ENCODE results near the gene ZAP70.

The ZAP70 gene

GRCh38 chr2:97691166-97691565, 22.2 kb upstream of the ZAP70 start:
- no peak overlapping the region for H3K4me2 ChIP-seq (ENCODE audit: low read depth, low read length, poor library complexity, severe bottlenecking)
- no peak overlapping the region for H2AFZ ChIP-seq (ENCODE audit: low read length)
- H3K4me3 ChIP-seq (ENCODE audit: low read length, poor library complexity, severe bottlenecking) = no peak overlapping the region
- H4K20me1 ChIP-seq (ENCODE audit: insufficient read depth, low read length, poor library complexity, severe bottlenecking) = no peaks in the 10 kb centered on the region
- H3K27me3 ChIP-seq (ENCODE audit: insufficient read depth, low read length, poor library complexity, severe bottlenecking) = no peaks in the 10 kb centered on the region
- H3K4me1 ChIP-seq (ENCODE audit: insufficient read depth, low read length, poor library complexity, severe bottlenecking) = no peaks in the 10 kb centered on the region
- H3F3A ChIP-seq (ENCODE audit: low read depth) = no peaks in the 10 kb centered on the region
- no peaks in the 10 kb centered on the region for H3K36me3 ChIP-seq (ENCODE audit: insufficient read depth, low read length)
- H3K79me2 ChIP-seq (ENCODE audit: insufficient read depth, low read length) = no peaks in the 10 kb centered on the region
- no peaks in the 10 kb centered on the region for H3K9me2 ChIP-seq (replicated peaks; ENCODE audit: low read depth, low read length)
- TF ChIP-seq CTCF (conservative IDR thresholded peaks at IDR 0.05; ENCODE audit: low read length) (no peak), EZH2phosphoT487 (IDR thresholded peaks at IDR 0.05; ENCODE audit: borderline replicate concordance) (no peak)
- no peaks in the 10 kb centered on the region for H3K9me3 ChIP-seq (ENCODE audit: insufficient read depth, low read depth, low read length)
- H3K9ac ChIP-seq (ENCODE audit: low read depth, low read length, poor library complexity, severe bottlenecking) = no peak overlapping the region

DNA sequence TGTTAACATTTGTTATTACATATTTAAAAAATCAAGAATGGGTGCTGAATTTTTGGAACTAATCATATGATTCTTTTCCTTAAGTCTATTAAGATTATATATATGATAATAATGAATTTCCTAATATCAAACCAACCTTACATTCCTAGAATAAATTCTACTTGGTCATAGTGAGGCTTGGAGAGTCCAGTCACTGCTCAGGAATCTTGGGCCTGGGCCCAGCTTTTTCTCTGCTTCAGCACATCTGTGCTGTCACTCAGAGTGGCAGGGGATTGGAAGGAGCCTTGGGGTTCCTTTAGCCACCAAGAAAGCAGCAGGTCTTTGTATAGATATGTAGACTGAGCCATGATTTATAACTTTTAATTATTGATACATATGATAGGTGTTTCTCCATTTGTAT, 19.9 kb upstream of the ZAP70 start:
- Histone ChIP-seq H3K4me1 (ENCODE audit: insufficient read depth, low read length, poor library complexity, severe bottlenecking) (peaks cover 5% of the 10 kb centered on the region), H2AFZ (ENCODE audit: low read length) (no peak overlapping the region), H3K36me3 (ENCODE audit: insufficient read depth, low read length) (no peaks in the 10 kb centered on the region), H3F3A (ENCODE audit: low read depth) (no peaks in the 10 kb centered on the region), H3K9ac (ENCODE audit: low read depth, low read length, poor library complexity, severe bottlenecking) (no peak overlapping the region), H3K79me2 (ENCODE audit: insufficient read depth, low read length) (no peaks in the 10 kb centered on the region), H3K9me3 (ENCODE audit: insufficient read depth, low read depth, low read length) (no peaks in the 10 kb centered on the region), H3K4me3 (ENCODE audit: low read length, poor library complexity, severe bottlenecking) (no peak overlapping the region), H4K20me1 (ENCODE audit: insufficient read depth, low read length, poor library complexity, severe bottlenecking) (no peaks in the 10 kb centered on the region), H3K9me2 (replicated peaks; ENCODE audit: low read depth, low read length) (no peaks in the 10 kb centered on the region), H3K27me3 (ENCODE audit: insufficient read depth, low read length, poor library complexity, severe bottlenecking) (no peaks in the 10 kb centered on the region), H3K4me2 (ENCODE audit: low read depth, low read length, poor library complexity, severe bottlenecking) (no peak overlapping the region)
- no peak for TF ChIP-seq EZH2phosphoT487 (IDR thresholded peaks at IDR 0.05; ENCODE audit: borderline replicate concordance)
- TF ChIP-seq CTCF (conservative IDR thresholded peaks at IDR 0.05; ENCODE audit: low read length) = no peak

- no peak for TF ChIP-seq CTCF (conservative IDR thresholded peaks at IDR 0.05; ENCODE audit: low read length)
- TF ChIP-seq EZH2phosphoT487 (IDR thresholded peaks at IDR 0.05; ENCODE audit: borderline replicate concordance) = no peak
- Histone ChIP-seq H3K4me3 (ENCODE audit: low read length, poor library complexity, severe bottlenecking) (no peak overlapping the region), H3K9me3 (ENCODE audit: insufficient read depth, low read depth, low read length) (no peaks in the 10 kb centered on the region), H3K4me1 (ENCODE audit: insufficient read depth, low read length, poor library complexity, severe bottlenecking) (peaks cover 9% of the 10 kb centered on the region), H3K27me3 (ENCODE audit: insufficient read depth, low read length, poor library complexity, severe bottlenecking) (no peaks in the 10 kb centered on the region), H3K79me2 (ENCODE audit: insufficient read depth, low read length) (no peaks in the 10 kb centered on the region), H3K36me3 (ENCODE audit: insufficient read depth, low read length) (no peaks in the 10 kb centered on the region), H4K20me1 (ENCODE audit: insufficient read depth, low read length, poor library complexity, severe bottlenecking) (no peaks in the 10 kb centered on the region), H3F3A (ENCODE audit: low read depth) (no peaks in the 10 kb centered on the region), H3K4me2 (ENCODE audit: low read depth, low read length, poor library complexity, severe bottlenecking) (no peak overlapping the region), H2AFZ (ENCODE audit: low read length) (no peak overlapping the region), H3K9ac (ENCODE audit: low read depth, low read length, poor library complexity, severe bottlenecking) (no peak overlapping the region), H3K9me2 (replicated peaks; ENCODE audit: low read depth, low read length) (no peaks in the 10 kb centered on the region)
These were observed 17.6 kb upstream of the ZAP70 start for GRCh38 chr2:97695744-97696143.

Measured in Loucy (cell line).